NCI-H2227 treated with DMSO at 0.1 percent for 48 hours (cell line): Measurements from ENCODE around the gene TLE4.
"Not testable (repeated sequence)": the region's sequence is repeated elsewhere in the genome, so short reads cannot be mapped to it uniquely, and the experiment has no call there.

Experiments used
- DNase-seq: peaks from one replicate; lab custom pipeline; 2025; lab: John Stamatoyannopoulos, UW

TLE4 gene

DNA sequence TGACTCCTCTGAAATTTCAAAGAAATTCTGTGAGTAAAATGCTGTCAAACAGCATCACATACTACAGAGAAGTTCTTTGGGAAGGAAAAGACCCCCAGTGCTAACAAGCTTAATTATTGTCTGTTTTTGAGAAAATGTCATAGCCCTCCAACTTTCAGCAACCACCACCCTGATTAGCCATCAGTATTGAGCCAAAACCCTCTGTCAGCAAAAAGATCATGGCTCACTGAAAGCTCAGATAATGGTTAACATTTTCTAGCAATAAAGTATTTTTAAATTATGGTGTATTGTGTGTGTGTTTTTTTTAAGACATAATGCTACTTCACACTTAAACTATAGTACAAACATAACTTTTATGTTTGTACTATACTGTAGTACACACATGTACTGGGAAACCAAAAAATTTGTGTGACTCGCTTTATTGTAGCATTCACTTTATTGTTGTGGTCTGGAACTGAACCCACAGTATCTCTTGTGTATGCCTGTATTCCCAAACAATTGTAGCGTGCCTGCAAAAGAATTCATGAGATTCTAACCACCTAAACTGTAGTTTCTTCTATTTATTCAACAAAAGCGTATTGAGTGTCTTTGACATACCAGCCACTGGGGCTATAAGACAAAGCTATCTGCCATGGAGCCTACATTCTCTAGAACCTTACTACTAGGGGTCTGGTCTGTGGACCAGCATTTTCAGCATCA, 31.6 kb downstream of the TLE4 start:
- DNase-seq, result no peak

DNA sequence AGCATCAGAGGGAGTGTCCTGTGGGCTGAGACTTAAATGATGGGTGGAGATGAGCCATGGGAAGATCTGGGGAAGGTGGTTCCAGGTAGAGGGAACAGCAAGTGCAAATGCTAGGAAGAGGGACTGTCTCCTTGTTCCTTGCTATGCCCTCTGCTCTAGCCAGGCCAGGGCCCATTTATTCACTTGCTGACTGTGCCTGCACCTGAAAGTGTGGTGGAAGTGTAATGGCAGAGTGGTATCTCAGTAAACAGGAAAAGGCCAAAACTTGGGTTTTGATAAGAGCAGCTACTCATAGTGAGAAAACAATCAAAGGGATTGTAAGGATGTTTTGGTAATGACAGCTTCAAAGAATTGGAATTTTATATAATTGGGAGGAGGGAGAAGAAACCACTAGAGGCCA, 32.4 kb downstream of the TLE4 start:
- DNase-seq, result no peak

GRCh38 chr9:79604921-79605562, 33.3 kb downstream of the TLE4 start:
- DNase-seq, result no peak

DNA sequence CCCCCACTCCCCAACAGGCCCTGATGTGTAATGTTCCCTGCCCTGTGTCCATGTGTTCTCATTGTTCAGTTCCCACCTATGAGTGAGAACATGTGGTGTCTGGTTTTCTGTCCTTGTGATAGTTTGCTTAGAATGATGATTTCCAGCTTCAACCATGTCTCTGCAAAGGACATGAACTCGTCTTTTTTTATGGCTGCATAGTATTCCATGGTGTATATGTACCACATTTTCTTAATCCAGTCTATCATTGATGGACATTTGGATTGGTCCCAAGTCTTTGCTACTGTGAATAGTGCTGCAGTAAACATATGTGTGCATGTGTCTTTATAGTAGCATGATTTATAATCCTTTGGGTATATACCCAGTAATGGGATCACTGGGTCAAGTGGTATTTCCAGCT, 34.8 kb downstream of the TLE4 start:
- DNase-seq, result not testable (repeated sequence)

DNA sequence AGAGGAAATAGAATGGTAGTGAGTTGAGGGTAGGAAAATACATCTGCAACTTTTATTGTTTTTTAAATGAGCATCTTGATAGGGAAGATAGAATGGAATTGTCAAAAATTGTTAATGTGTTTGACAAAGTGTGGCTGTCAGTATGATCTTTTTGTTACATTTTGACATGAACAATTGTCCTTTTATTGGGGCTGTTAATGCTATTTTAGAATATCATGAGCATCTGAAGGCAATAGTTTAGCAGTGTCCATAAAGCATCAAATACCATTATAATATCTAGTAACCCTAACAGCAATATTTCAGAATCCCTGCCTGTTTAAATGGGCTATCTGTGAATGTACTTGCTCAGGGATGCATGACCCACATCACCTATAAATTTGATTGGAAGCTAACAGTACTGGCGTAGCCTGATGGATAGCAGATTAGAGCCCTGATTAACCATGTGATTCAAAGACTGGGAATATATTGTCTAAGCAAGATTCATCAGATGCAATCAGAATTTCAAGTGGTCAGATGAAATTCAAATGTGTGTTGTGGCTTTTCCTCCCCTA, 37.8 kb downstream of the TLE4 start:
- DNase-seq, result no peak

GRCh38 chr9:79610019-79610631, 38.4 kb downstream of the TLE4 start:
- DNase-seq, result peak; percentile 74

DNA sequence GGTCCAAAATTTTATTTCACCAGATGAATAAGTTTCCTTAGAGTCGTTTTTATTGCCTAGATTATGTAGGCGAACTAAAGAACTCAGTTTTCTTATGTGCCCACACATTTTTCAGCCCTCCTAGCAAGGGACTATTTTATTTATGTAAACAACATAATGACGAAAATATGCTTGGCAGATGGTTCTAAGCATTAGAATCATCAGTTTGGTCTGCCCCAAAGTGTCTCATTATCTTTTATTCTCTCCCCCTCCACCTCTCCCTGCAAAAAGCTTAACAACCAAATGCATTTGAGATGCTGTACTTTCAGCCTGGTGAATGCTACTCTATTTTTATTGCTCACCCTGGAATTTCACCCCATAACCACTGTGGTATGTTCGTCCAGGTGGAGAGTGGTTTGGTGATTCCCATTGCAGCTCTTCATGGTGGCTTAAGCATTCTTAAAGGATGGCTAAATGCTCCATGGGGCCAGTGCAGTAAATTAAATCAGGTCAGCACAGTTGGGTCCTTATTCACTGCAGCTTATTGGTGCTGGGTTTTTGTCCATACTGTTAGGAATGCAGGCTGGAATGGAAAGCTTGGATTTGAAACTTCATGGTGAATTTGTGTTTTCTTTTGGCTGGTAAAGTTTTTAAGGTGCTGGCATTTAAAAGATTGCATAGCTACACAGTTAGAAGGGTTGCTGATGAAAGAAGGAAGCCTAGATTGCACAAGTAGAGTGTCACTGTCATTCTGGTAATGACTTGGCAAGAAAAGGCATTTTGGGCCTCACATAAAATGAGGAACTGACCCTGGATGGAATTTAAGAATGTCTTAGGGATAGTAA, 39.2 kb downstream of the TLE4 start:
- DNase-seq, result peak; percentile 9

- DNase-seq, result no peak
Observed at GRCh38 chr9:79613145-79613544, 41.4 kb downstream of the TLE4 start.

- DNase-seq, result no peak
Observed at GRCh38 chr9:79615038-79615437, 43.3 kb downstream of the TLE4 start.

- DNase-seq, result no peak
Observed at GRCh38 chr9:79616013-79616412, 44.2 kb downstream of the TLE4 start.

DNA sequence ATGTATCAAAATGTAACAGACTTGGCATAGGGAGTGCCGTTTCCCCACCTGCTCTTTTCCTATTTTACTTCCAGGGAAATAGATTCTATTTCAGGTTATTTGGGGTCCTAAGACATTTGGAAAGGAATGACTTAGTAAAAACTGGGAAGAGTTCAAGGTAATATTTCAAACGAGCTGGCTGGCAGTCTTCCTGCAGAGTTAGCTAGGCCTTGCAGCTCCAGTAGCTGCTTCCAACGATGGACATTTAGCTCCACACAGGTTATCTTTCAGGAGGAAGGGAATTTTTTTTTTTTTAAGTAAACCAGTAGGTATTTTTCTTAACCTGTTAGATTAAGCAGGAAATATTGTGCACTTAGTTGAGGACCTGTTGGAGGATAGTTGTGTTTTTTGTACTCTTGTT, 45.2 kb downstream of the TLE4 start:
- DNase-seq, result no peak

- no peak for DNase-seq
Observed at GRCh38 chr9:79617395-79617794, 45.6 kb downstream of the TLE4 start.

GRCh38 chr9:79619930-79620329, 48.2 kb downstream of the TLE4 start:
- DNase-seq, result no peak

DNA sequence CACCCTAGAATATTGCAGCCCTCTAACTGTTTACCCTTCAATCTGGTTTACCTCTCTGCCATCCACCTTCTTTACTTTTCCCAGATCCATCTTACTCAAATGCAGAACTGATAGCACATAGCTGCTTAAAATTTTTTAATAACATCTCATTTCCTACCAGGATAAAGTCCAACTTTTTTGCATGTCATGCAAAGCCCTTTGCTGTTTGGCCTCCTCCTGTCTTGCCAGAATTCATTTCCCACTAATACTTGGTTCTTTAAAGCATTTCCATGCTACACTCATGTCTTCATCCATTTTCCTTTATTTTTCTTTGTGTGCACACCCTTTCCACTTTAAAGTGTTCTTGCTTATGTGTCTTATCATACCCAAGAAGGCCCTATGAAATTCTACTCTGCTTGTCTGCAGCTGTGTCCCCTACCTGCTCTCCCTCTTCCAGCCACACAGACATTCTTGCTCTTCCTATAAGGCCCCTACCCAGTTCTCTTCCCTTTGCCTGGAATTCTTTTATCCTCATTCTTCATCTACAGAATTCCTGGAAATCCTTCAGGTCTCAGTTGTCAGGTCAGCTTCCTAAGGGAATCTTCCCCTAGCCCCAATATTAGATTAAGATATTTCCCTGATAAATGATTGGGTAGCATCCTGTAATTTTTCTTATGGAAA, 50.3 kb downstream of the TLE4 start:
- no peak for DNase-seq

DNA sequence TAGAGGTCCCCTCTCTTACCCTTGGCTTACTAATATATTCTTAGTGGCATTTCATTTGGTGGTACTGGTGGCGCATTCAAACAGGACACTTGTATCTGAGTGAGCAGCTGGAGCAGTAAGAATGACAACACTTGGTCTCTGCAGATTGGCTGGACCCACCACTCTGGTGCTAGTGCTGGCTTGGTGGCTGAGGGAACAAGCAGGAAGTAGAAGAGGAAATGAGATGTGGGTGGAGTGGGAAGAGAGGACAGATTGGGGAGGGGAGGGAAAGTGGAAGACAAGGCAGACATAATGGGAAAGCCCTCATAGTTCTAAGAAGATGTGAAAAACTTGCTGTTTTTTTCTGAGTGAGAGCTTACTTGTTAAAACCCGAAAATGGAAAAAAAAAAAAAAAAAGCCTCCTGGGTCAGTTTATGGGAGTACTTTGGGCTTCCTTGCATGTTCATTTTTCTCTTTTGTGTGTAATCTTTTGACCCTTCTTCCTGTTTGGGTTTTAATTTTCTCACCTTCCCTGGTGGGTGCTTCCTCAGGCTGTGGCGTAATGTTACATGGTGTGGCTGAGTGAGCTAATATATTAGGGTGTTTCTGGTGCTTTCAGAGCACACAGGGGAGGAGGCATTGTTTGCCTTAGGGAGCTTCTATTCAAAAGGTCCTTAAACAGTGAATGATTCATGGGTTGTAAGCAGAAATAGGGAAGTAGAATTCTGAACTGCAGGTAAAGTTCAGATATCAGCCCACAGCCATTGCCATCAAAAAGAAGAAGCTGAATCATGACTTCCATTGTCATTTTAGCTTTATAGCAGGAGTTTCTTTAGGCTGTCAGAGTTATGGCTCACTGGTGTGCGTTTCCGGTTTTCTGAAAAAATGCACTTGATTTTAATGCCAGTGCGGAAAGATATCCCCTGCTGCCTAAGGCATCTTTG, 52.3 kb downstream of the TLE4 start:
- peak; percentile 9 for DNase-seq

- no peak for DNase-seq
Observed at GRCh38 chr9:79629721-79630120, 58.0 kb downstream of the TLE4 start.

- DNase-seq, result no peak
Observed at GRCh38 chr9:79630521-79631403, 59.0 kb downstream of the TLE4 start.

- DNase-seq, result no peak
Observed at GRCh38 chr9:79632060-79632459, 60.3 kb downstream of the TLE4 start.

DNA sequence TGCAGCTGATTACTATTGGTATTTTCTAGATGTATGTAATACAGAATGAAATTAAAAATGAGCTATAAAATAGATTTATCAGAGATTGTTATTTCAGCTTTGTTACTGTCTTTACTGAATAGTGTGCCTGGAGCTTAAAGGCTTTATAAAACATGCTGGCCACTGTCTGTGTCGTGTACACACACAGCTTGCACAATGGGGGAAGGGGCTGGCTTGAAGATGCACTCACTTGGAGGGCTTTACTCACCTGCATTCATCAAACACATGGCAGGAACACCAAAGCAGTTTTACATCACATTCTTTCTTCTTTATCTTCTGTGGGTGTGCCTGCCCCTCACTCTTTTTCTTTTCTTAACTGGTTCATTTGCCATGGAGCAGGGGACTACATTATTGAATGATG, 60.9 kb downstream of the TLE4 start:
- DNase-seq, result no peak

DNA sequence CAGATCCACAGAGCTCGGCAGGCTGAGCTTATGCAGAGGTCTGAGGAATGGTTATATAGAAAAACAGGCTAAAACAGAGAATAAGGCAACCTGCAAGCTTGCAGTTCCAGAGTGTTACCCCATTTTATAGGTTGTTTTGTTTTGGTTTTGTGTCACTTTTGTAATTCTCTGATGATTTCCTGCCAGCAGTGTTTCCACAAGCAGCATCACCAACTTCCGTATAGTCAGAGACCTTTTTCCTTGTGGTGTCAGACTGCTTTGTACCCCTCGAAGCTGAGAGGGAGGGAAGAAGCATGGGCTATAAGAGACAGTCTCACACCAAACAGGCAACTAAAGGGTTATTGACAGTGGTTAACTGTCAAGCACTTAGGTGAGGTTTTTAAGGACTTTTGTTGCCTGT, 61.8 kb downstream of the TLE4 start:
- no peak for DNase-seq
